ENCODE measurements around the gene AKAP3.

- no peak for TF ChIP-seq E2F6 (IDR thresholded peaks at IDR 0.05; ENCODE audit: borderline replicate concordance, low read depth)
- TF ChIP-seq CHD2 (IDR thresholded peaks at IDR 0.05; ENCODE audit: low read length, partially characterized antibody): no peak
- TF ChIP-seq CTCF (IDR thresholded peaks at IDR 0.05): no peak
- TF ChIP-seq RARB (CRISPR knock-in tag; IDR thresholded peaks at IDR 0.05): no peak
- no peak for TF ChIP-seq POLR2A (IDR thresholded peaks at IDR 0.05; ENCODE audit: low read length)
These were observed 4.8 kb upstream of the AKAP3 start for GRCh38 chr12:4653691-4654090.
